GM23338 (cell line): Measurements from ENCODE around the gene RAC3. TPM values are rescaled to one million over a fixed set of nuclear protein-coding genes. Genes with fewer than 3 reads are reported as not detected.

Source experiments
- ATAC-seq: fragments of 200-7000 bp; cut with Tn5 transposase; 3 replicates; pipeline ENCODE4 v1.9.1; 2020
- DNase-seq: peaks from one replicate; pipeline ENCODE4 v3.0.0-alpha.2; 2015; ENCODE audit warnings: low spot score
- H2AFZ ChIP-seq: fragments of 200-600 bp; sonication (generic); 2 replicates; pipeline ENCODE4 v1.8.0; 2016; ENCODE audit warnings: antibody characterized with exemption, mild to moderate bottlenecking, moderate library complexity
- H3F3A ChIP-seq: fragments of 200-600 bp; sonication (generic); replicated peaks from 2 replicates; pipeline ENCODE4 v1.8.0; 2017; ENCODE audit warnings: antibody characterized with exemption, mixed run types, low read depth
- H3K27ac ChIP-seq: fragments of 200-600 bp; sonication (generic); 2 replicates; pipeline ENCODE4 v1.6.1; 2016; ENCODE audit warnings: low read depth
- H3K27me3 ChIP-seq: fragments of 200-600 bp; sonication (generic); 2 replicates; pipeline ENCODE4 v1.8.0; 2016; ENCODE audit warnings: mild to moderate bottlenecking, mixed run types, moderate library complexity; ENCODE audit not compliant: insufficient read depth
- H3K36me3 ChIP-seq: fragments of 200-600 bp; sonication (generic); 2 replicates; pipeline ENCODE4 v1.8.0; 2016; ENCODE audit warnings: mild to moderate bottlenecking; ENCODE audit not compliant: insufficient read depth
- H3K4me1 ChIP-seq: fragments of 200-600 bp; sonication (generic); 2 replicates; pipeline ENCODE4 v1.8.0; 2016; ENCODE audit warnings: mild to moderate bottlenecking, moderate library complexity; ENCODE audit not compliant: insufficient read depth
- H3K4me2 ChIP-seq: fragments of 200-600 bp; sonication (generic); 2 replicates; pipeline ENCODE4 v1.7.1; 2017; ENCODE audit warnings: mixed run types
- H3K4me3 ChIP-seq: fragments of 200-600 bp; sonication (generic); 2 replicates; pipeline ENCODE4 v1.6.1; 2016; ENCODE audit warnings: mixed run types
- H3K79me2 ChIP-seq: fragments of 200-600 bp; sonication (generic); replicated peaks from 2 replicates; pipeline ENCODE4 v1.8.0; 2017; ENCODE audit warnings: mild to moderate bottlenecking; ENCODE audit not compliant: insufficient read depth
- H3K9me2 ChIP-seq: fragments of 200-600 bp; sonication (generic); 2 replicates; pipeline ENCODE4 v1.8.0; 2017; ENCODE audit not compliant: insufficient read depth
- H4K20me1 ChIP-seq: fragments of 200-600 bp; sonication (generic); replicated peaks from 2 replicates; pipeline ENCODE4 v1.8.0; 2017; ENCODE audit warnings: mild to moderate bottlenecking; ENCODE audit not compliant: insufficient read depth
- H3K27ac Mint-ChIP-seq: 2 replicates; pipeline ENCODE4 v1.8.0; 2020; ENCODE audit warnings: inconsistent platforms, mild to moderate bottlenecking, moderate library complexity, mixed read lengths
- H3K27me3 Mint-ChIP-seq: 3 replicates; pipeline ENCODE4 v1.8.0; 2022; ENCODE audit warnings: low read depth, mild to moderate bottlenecking, moderate library complexity, mixed read lengths, inconsistent platforms; ENCODE audit not compliant: insufficient read depth, poor library complexity
- H3K36me3 Mint-ChIP-seq: 3 replicates; pipeline ENCODE4 v1.8.0; 2021; ENCODE audit warnings: low read depth, mild to moderate bottlenecking, inconsistent platforms, moderate library complexity, mixed read lengths
- H3K4me1 Mint-ChIP-seq: 3 replicates; pipeline ENCODE4 v1.8.0; 2020; ENCODE audit warnings: mild to moderate bottlenecking, inconsistent platforms, mixed read lengths
- H3K4me3 Mint-ChIP-seq: 3 replicates; pipeline ENCODE4 v1.8.0; 2021; ENCODE audit warnings: moderate library complexity, mild to moderate bottlenecking, inconsistent platforms, mixed read lengths
- H3K9me3 Mint-ChIP-seq: 3 replicates; pipeline ENCODE4 v1.8.0; 2020; ENCODE audit warnings: moderate library complexity, mild to moderate bottlenecking, inconsistent platforms, mixed read lengths
- REST ChIP-seq: IDR thresholded peaks from one replicate; pipeline ENCODE4 v1.6.1; 2018; ENCODE audit warnings: antibody characterized with exemption; ENCODE audit not compliant: unreplicated experiment
- polyA plus RNA-seq: library from polyadenylated mRNA; unstranded; fragments of >200 nt; fragmentation: Nextera tagmentation; extraction: Ambion mirVana; gene quantifications from 2 replicates; pipeline ENCODE4 v1.2.1, GENCODE V29; 2016
- total RNA-seq: library from RNA; depleted of rRNA; stranded (reverse); fragments of >200 nt; shearing (Covaris generic); gene quantifications from 2 replicates; pipeline ENCODE4 v1.2.3, GENCODE V29; 2014
- TF ChIP-seq, protein P1 (sequence below), 2 experiments: fragments of 200-600 bp in 1 of 2; sonication (generic) in 1 of 2; conservative IDR thresholded peaks; 2 replicates each; pipeline versions ENCODE4 v1.5.1 to v1.6.1; 2016 to 2017; ENCODE audit warnings: antibody characterized with exemption in 2 of 2, low read depth in 2 of 2, mild to moderate bottlenecking in 2 of 2, moderate library complexity in 1 of 2

Gene RAC3
- total and polyA plus RNA-seq, 2 experiments from 2014 or later: 31.5 to 293 TPM

GRCh38 chr17:82077617-82078358 is 46.3 kb downstream of the RAC3 start:
- Histone ChIP-seq H3K36me3 (peaks cover 10% of the 10 kb centered on the region; the same call in 1 of the 2 replicates), H3K27ac (0 out of 2 replicates have a peak overlapping the region, but pooled peaks have one; percentile 50)
- DNase-seq: peak; percentile 72

More at GRCh38 chr17:82077617-82078358, 46.3 kb downstream of the RAC3 start:
- H3K4me2 ChIP-seq: no peak overlapping the region
- no peak overlapping the region for H2AFZ ChIP-seq
- ATAC-seq: peak; percentile 17
- no peaks in the 10 kb centered on the region for H3K9me2 ChIP-seq
- no peak overlapping the region; the same call in 2 of the 3 replicates for H3K4me3 Mint-ChIP-seq
- H3K4me1 ChIP-seq: no peaks in the 10 kb centered on the region
- H3K27ac Mint-ChIP-seq: peak overlapping the region; percentile 46; the same call in 1 of the 2 replicates
- H3K4me3 ChIP-seq: no peak overlapping the region
- peaks cover 30% of the 10 kb centered on the region for H3K27me3 Mint-ChIP-seq
- no peak for TF ChIP-seq REST
- TF ChIP-seq, protein P1, sequence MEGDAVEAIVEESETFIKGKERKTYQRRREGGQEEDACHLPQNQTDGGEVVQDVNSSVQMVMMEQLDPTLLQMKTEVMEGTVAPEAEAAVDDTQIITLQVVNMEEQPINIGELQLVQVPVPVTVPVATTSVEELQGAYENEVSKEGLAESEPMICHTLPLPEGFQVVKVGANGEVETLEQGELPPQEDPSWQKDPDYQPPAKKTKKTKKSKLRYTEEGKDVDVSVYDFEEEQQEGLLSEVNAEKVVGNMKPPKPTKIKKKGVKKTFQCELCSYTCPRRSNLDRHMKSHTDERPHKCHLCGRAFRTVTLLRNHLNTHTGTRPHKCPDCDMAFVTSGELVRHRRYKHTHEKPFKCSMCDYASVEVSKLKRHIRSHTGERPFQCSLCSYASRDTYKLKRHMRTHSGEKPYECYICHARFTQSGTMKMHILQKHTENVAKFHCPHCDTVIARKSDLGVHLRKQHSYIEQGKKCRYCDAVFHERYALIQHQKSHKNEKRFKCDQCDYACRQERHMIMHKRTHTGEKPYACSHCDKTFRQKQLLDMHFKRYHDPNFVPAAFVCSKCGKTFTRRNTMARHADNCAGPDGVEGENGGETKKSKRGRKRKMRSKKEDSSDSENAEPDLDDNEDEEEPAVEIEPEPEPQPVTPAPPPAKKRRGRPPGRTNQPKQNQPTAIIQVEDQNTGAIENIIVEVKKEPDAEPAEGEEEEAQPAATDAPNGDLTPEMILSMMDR (conservative IDR thresholded peaks at IDR 0.05; ENCODE audit: low read depth in 2 of 2): peak; percentile 16 to 56; a peak in 3 of 4 replicates
- no peaks in the 10 kb centered on the region; the same call in 1 of the 3 replicates for H3K9me3 Mint-ChIP-seq
- H3F3A ChIP-seq: peaks cover 20% of the 10 kb centered on the region
- peaks cover 3% of the 10 kb centered on the region for H3K4me1 Mint-ChIP-seq
- H4K20me1 ChIP-seq: peaks cover 8% of the 10 kb centered on the region; the same call in 1 of the 2 replicates
- no peaks in the 10 kb centered on the region; the same call in 1 of the 2 replicates for H3K27me3 ChIP-seq
- no peaks in the 10 kb centered on the region for H3K79me2 ChIP-seq
- H3K36me3 Mint-ChIP-seq: peaks cover 33% of the 10 kb centered on the region
